ENCODE data around the gene SKP2. TPM values are rescaled to one million over a fixed set of nuclear protein-coding genes. Genes with fewer than 3 reads are reported as not detected.

Gene SKP2
- 18.2 and 20.1 TPM in 2 replicates for total RNA-seq

DNA sequence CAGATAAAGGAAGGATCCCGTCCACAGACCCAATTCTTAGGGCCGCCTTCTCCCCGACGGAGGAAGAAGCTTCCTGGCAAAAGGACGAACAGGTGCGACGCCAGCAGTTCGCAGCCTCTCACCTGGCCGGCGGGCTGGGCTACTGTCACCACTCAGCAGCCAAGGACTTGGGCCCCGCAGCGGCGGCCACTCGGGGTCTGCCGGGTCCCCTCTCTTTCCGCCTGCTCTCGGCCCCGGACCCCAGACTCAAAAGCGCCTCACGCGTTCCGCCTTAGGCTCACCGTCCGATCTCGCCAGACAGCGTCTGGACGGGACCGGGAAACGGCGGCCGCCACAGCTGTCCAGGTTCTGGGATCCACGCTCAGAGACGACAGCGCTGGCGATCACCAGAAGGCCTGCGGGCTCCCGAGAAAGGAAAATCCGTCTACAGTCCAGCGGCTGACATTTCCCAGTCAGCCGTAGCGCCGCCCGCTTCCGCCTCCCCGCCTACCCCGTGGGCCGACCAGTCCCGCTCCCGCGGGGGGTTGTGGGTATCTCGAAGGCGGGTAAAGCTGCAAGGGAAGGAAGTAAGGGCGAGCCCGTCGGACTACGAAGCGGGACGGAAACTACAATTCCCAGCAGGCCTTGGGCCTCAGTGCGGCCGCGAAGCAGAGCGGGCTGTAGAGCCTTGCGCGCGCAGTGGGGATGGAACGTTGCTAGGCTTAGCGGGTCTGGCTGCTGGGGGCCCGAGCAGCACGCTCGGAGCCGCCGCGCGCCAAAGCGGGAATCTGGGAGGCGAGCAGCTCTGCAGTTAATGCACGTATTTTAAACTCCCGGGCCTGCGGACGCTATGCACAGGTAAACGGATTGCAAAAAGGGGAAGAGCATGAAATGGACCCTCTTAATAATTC, at the start of gene SKP2, which contains the start of gene LMBRD2:
TSS of gene SKP2 (plus strand) at position 678 of the 890 bp plus-strand sequence. CDS start at position 830, 152 bp downstream.
TSS of gene LMBRD2 (minus strand) at position 454 of the 890 bp plus-strand sequence. CDS start 8,538 bp downstream, outside the sequence.

Other genes starting within 250 kb of the SKP2 start
- gene CAPSL, start 213.5 kb upstream of the SKP2 start, total RNA-seq = 0.07 TPM in 1 of 2 replicates, not detected in the other
- not detected in 2 replicates for gene UGT3A1, start 160.7 kb upstream of the SKP2 start, total RNA-seq
- not detected in 2 replicates for gene UGT3A2, start 85.2 kb upstream of the SKP2 start, total RNA-seq
- 22.1 and 24.5 TPM in 2 replicates for gene LMBRD2, start 224 bp upstream of the SKP2 start, total RNA-seq
- 36.3 and 38.8 TPM in 2 replicates for gene NADK2, start 89.8 kb downstream of the SKP2 start, total RNA-seq
- gene RANBP3L, start 149.8 kb downstream of the SKP2 start, total RNA-seq = 0.07 TPM in 2 replicates

Data from smooth muscle cell of the pulmonary artery (primary cell).